HEK293 (cell line): ENCODE data around the gene TENT4B.

ENCODE experiments used
- CTCF ChIA-PET: fragments of 350-600 bp; formaldehyde crosslinking; extraction: SDS; loops from one replicate; lab custom pipeline; 2021; ENCODE audit warnings: antibody characterized with exemption; lab: Yijun Ruan, JAX
- POLR2A ChIA-PET: fragments of 300-600 bp; formaldehyde crosslinking; extraction: SDS; loops from one replicate; lab custom pipeline; 2020; ENCODE audit warnings: antibody characterized with exemption, inconsistent platforms; lab: Yijun Ruan, JAX
- H3K27ac ChIP-seq: fragments of 200-500 bp; sonication (Bioruptor generic); 2 replicates; pipeline ENCODE4 v1.5.1; 2014; ENCODE audit warnings: low read depth, low read length, control low read depth, inconsistent platforms; ENCODE audit errors: extremely low read depth
- H3K36me3 ChIP-seq, 2 experiments: fragments of 200-500 bp in 1 of 2; sonication (Bioruptor generic) in 1 of 2; 1 replicate in 1 of 2; 2 replicates in 1 of 2; pipeline ENCODE4 v1.5.1; 2014 to 2017; ENCODE audit warnings: inconsistent platforms in 2 of 2, low read length in 2 of 2; ENCODE audit not compliant: control insufficient read depth in 2 of 2, insufficient read depth in 1 of 2
- H3K4me1 ChIP-seq: fragments of 200-500 bp; sonication (Bioruptor generic); 2 replicates; pipeline ENCODE4 v1.5.1; 2014; ENCODE audit warnings: mild to moderate bottlenecking, low read length, inconsistent platforms; ENCODE audit not compliant: control insufficient read depth, insufficient read depth
- H3K4me3 ChIP-seq: 2 replicates; pipeline ENCODE4 v1.5.1; 2011; ENCODE audit warnings: low read depth, mild to moderate bottlenecking, control low read depth, low read length, moderate library complexity
- H3K9me3 ChIP-seq: fragments of 200-500 bp; sonication (Bioruptor generic); 2 replicates; pipeline ENCODE4 v1.5.1; 2014; ENCODE audit warnings: low read depth, low read length, inconsistent platforms; ENCODE audit not compliant: control insufficient read depth, insufficient read depth
- BCL11B ChIP-seq: fragments of 450-650 bp; formaldehyde crosslinking; IDR thresholded peaks from 2 replicates; pipeline ENCODE4 v1.5.1; 2016; ENCODE audit warnings: low read depth, missing biosample characterization, missing genetic modification characterization
- IKZF3 ChIP-seq: fragments of 450-650 bp; IDR thresholded peaks from 2 replicates; pipeline ENCODE4 v1.5.0; 2018; ENCODE audit warnings: missing biosample characterization, mild to moderate bottlenecking, missing genetic modification characterization, moderate library complexity
- OSR2 ChIP-seq: fragments of 450-650 bp; formaldehyde crosslinking; IDR thresholded peaks from 2 replicates; pipeline ENCODE4 v1.5.1; 2016; ENCODE audit warnings: missing biosample characterization, missing genetic modification characterization
- ZFP37 ChIP-seq: fragments of 450-650 bp; formaldehyde crosslinking; IDR thresholded peaks from 2 replicates; pipeline ENCODE4 v1.5.1; 2016; ENCODE audit warnings: missing biosample characterization, missing genetic modification characterization
- ZNF132 ChIP-seq: fragments of 450-650 bp; formaldehyde crosslinking; IDR thresholded peaks from 2 replicates; pipeline ENCODE4 v1.5.1; 2017; ENCODE audit warnings: missing biosample characterization, missing genetic modification characterization, borderline replicate concordance
- ZNF174 ChIP-seq: fragments of 450-650 bp; formaldehyde crosslinking; IDR thresholded peaks from 2 replicates; pipeline ENCODE4 v1.5.0; 2017; ENCODE audit warnings: missing biosample characterization, mild to moderate bottlenecking, missing genetic modification characterization
- ZNF184 ChIP-seq: fragments of 450-650 bp; IDR thresholded peaks from 2 replicates; pipeline ENCODE4 v1.5.1; 2018; ENCODE audit warnings: missing biosample characterization, mild to moderate bottlenecking, missing genetic modification characterization
- ZNF19 ChIP-seq: fragments of 450-650 bp; formaldehyde crosslinking; IDR thresholded peaks from 2 replicates; pipeline ENCODE4; 2016; ENCODE audit warnings: missing biosample characterization, missing genetic modification characterization, low read depth
- ZNF394 ChIP-seq: fragments of 450-650 bp; formaldehyde crosslinking; IDR thresholded peaks from 2 replicates; pipeline ENCODE4 v1.5.1; 2016; ENCODE audit warnings: missing biosample characterization, missing genetic modification characterization, mild to moderate bottlenecking, moderate library complexity, borderline replicate concordance
- ZNF514 ChIP-seq: fragments of 450-650 bp; formaldehyde crosslinking; IDR thresholded peaks from 2 replicates; pipeline ENCODE4 v1.5.1; 2016; ENCODE audit warnings: missing biosample characterization, missing genetic modification characterization
- ZNF529 ChIP-seq: fragments of 450-650 bp; formaldehyde crosslinking; IDR thresholded peaks from 2 replicates; pipeline ENCODE4 v1.5.1; 2017; ENCODE audit warnings: missing genetic modification characterization, missing biosample characterization; ENCODE audit not compliant: insufficient replicate concordance
- ZNF549 ChIP-seq: fragments of 450-650 bp; IDR thresholded peaks from 2 replicates; pipeline ENCODE4 v1.5.1; 2018; ENCODE audit warnings: missing biosample characterization, missing genetic modification characterization, mild to moderate bottlenecking, inconsistent platforms, moderate library complexity
- ZNF600 ChIP-seq: fragments of 450-650 bp; formaldehyde crosslinking; IDR thresholded peaks from 2 replicates; pipeline ENCODE4 v1.5.1; 2016; ENCODE audit warnings: missing biosample characterization, missing genetic modification characterization
- ZNF670 ChIP-seq: fragments of 450-650 bp; formaldehyde crosslinking; IDR thresholded peaks from 2 replicates; pipeline ENCODE4 v1.5.1; 2016; ENCODE audit warnings: missing biosample characterization, missing genetic modification characterization, low read depth
- ZNF785 ChIP-seq: fragments of 450-650 bp; formaldehyde crosslinking; IDR thresholded peaks from 2 replicates; pipeline ENCODE4 v1.5.1; 2016; ENCODE audit warnings: missing biosample characterization, missing genetic modification characterization
- TF ChIP-seq, protein P1 (sequence below): fragments of 450-650 bp; formaldehyde crosslinking; IDR thresholded peaks from 2 replicates; pipeline ENCODE4 v1.5.1; 2016; ENCODE audit warnings: missing biosample characterization, missing genetic modification characterization
- TF ChIP-seq, protein P2 (sequence below): fragments of 450-650 bp; formaldehyde crosslinking; IDR thresholded peaks from 2 replicates; pipeline ENCODE4 v1.5.1; 2016; ENCODE audit warnings: missing biosample characterization, missing genetic modification characterization
- TF ChIP-seq, protein P3 (sequence below): fragments of 450-650 bp; formaldehyde crosslinking; IDR thresholded peaks from 2 replicates; pipeline ENCODE4 v1.5.1; 2016; ENCODE audit warnings: missing biosample characterization, missing genetic modification characterization
- TF ChIP-seq, protein P4 (sequence below): fragments of 450-650 bp; formaldehyde crosslinking; IDR thresholded peaks from 2 replicates; pipeline ENCODE4 v1.5.1; 2016; ENCODE audit warnings: missing biosample characterization, missing genetic modification characterization
- TF ChIP-seq, protein P5 (sequence below): fragments of 450-650 bp; formaldehyde crosslinking; IDR thresholded peaks from 2 replicates; pipeline ENCODE4 v1.5.1; 2016; ENCODE audit warnings: missing biosample characterization, missing genetic modification characterization
- TF ChIP-seq, protein P6 (sequence below): fragments of 450-650 bp; formaldehyde crosslinking; IDR thresholded peaks from 2 replicates; pipeline ENCODE4 v1.5.0; 2017; ENCODE audit warnings: missing biosample characterization, missing genetic modification characterization, borderline replicate concordance
- TF ChIP-seq, protein P7 (sequence below): fragments of 450-650 bp; formaldehyde crosslinking; IDR thresholded peaks from 2 replicates; pipeline ENCODE4 v1.5.1; 2016; ENCODE audit warnings: missing biosample characterization, missing genetic modification characterization, borderline replicate concordance

TENT4B gene

DNA sequence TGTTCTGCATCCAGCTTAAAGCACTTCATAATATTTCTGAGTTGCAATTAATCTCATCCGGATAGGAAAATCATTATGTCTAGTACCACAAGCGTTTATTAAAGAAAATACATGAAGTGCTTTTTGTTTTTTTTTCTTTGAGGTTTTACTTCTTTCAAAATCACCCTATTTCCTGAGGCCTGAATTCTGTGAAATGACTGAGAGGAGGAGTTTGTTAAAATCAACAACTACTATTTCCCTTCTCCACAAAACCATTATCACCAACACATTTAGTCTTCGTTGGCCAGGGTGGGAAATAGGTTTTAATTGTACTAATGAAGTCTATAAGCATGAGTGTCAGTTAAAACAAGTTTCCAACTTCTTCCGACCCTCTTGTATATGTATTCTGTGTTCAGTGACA lies 62.6 kb downstream of the TENT4B start (continued):
- TF ChIP-seq ZNF529 (tag by site-specific recombination) = no peak
- TF ChIP-seq ZNF184 (tag by site-specific recombination) = no peak
- no peak for TF ChIP-seq BCL11B
- TF ChIP-seq, protein P1, sequence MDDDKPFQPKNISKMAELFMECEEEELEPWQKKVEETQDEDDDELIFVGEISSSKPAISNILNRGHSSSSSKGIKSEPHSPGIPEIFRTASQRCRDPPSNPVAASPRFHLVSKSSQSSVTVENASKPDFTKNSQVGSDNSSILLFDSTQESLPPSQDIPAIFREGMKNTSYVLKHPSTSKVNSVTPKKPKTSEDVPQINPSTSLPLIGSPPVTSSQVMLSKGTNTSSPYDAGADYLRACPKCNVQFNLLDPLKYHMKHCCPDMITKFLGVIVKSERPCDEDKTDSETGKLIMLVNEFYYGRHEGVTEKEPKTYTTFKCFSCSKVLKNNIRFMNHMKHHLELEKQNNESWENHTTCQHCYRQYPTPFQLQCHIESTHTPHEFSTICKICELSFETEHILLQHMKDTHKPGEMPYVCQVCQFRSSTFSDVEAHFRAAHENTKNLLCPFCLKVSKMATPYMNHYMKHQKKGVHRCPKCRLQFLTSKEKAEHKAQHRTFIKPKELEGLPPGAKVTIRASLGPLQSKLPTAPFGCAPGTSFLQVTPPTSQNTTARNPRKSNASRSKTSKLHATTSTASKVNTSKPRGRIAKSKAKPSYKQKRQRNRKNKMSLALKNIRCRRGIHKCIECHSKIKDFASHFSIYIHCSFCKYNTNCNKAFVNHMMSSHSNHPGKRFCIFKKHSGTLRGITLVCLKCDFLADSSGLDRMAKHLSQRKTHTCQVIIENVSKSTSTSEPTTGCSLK (tag by site-specific recombination) = no peak
- TF ChIP-seq ZNF549 (tag by site-specific recombination) = no peak
- TF ChIP-seq, all 188 proteins: peak for 0

DNA sequence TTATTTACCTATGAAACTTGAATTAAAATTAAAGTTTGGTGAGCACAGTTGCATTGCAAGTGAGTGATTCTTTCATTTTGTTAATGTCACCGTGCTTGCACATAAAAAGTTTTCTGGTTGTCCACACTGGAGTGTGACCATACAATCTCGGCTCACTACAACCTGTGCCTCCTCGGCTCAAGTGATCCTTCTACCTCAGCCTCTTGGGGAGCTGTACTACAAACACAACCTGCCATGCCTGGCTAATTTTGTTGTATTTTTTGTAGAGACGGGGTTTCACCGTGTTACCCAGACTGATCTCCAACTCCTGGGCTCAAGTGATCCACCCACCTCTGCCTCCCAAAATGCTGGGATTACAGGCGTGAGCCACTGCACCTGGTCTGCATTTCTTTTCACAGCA lies 63.1 kb downstream of the TENT4B start:
- Histone ChIP-seq H3K9me3 (no peaks in the 10 kb centered on the region), H3K4me1 (no peaks in the 10 kb centered on the region), H3K36me3 (peaks cover 20 to 64% of the 10 kb centered on the region in 2 experiments), H3K4me3 (no peak overlapping the region), H3K27ac (no peak overlapping the region)
- ChIA-PET CTCF (no interaction called here), POLR2A (no interaction called here)
- no peak for TF ChIP-seq ZNF785 (tag by site-specific recombination)
- no peak for TF ChIP-seq ZNF174 (tag by site-specific recombination)
- TF ChIP-seq OSR2 (tag by site-specific recombination) = no peak
- TF ChIP-seq, protein P2, sequence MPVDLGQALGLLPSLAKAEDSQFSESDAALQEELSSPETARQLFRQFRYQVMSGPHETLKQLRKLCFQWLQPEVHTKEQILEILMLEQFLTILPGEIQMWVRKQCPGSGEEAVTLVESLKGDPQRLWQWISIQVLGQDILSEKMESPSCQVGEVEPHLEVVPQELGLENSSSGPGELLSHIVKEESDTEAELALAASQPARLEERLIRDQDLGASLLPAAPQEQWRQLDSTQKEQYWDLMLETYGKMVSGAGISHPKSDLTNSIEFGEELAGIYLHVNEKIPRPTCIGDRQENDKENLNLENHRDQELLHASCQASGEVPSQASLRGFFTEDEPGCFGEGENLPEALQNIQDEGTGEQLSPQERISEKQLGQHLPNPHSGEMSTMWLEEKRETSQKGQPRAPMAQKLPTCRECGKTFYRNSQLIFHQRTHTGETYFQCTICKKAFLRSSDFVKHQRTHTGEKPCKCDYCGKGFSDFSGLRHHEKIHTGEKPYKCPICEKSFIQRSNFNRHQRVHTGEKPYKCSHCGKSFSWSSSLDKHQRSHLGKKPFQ (tag by site-specific recombination) = no peak
- TF ChIP-seq, protein P3, sequence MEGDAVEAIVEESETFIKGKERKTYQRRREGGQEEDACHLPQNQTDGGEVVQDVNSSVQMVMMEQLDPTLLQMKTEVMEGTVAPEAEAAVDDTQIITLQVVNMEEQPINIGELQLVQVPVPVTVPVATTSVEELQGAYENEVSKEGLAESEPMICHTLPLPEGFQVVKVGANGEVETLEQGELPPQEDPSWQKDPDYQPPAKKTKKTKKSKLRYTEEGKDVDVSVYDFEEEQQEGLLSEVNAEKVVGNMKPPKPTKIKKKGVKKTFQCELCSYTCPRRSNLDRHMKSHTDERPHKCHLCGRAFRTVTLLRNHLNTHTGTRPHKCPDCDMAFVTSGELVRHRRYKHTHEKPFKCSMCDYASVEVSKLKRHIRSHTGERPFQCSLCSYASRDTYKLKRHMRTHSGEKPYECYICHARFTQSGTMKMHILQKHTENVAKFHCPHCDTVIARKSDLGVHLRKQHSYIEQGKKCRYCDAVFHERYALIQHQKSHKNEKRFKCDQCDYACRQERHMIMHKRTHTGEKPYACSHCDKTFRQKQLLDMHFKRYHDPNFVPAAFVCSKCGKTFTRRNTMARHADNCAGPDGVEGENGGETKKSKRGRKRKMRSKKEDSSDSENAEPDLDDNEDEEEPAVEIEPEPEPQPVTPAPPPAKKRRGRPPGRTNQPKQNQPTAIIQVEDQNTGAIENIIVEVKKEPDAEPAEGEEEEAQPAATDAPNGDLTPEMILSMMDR = no peak
- no peak for TF ChIP-seq IKZF3
- no peak for TF ChIP-seq ZNF600
- no peak for TF ChIP-seq ZNF394
- TF ChIP-seq, protein P4, sequence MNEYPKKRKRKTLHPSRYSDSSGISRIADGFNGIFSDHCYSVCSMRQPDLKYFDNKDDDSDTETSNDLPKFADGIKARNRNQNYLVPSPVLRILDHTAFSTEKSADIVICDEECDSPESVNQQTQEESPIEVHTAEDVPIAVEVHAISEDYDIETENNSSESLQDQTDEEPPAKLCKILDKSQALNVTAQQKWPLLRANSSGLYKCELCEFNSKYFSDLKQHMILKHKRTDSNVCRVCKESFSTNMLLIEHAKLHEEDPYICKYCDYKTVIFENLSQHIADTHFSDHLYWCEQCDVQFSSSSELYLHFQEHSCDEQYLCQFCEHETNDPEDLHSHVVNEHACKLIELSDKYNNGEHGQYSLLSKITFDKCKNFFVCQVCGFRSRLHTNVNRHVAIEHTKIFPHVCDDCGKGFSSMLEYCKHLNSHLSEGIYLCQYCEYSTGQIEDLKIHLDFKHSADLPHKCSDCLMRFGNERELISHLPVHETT (tag by site-specific recombination) = no peak
- no peak for TF ChIP-seq ZNF19 (tag by site-specific recombination)
- TF ChIP-seq ZNF132 (tag by site-specific recombination) = no peak
- no peak for TF ChIP-seq ZNF670
- TF ChIP-seq ZNF514 (tag by site-specific recombination) = no peak
- TF ChIP-seq, protein P5, sequence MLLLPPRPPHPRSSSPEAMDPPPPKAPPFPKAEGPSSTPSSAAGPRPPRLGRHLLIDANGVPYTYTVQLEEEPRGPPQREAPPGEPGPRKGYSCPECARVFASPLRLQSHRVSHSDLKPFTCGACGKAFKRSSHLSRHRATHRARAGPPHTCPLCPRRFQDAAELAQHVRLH = no peak
- TF ChIP-seq, protein P6, sequence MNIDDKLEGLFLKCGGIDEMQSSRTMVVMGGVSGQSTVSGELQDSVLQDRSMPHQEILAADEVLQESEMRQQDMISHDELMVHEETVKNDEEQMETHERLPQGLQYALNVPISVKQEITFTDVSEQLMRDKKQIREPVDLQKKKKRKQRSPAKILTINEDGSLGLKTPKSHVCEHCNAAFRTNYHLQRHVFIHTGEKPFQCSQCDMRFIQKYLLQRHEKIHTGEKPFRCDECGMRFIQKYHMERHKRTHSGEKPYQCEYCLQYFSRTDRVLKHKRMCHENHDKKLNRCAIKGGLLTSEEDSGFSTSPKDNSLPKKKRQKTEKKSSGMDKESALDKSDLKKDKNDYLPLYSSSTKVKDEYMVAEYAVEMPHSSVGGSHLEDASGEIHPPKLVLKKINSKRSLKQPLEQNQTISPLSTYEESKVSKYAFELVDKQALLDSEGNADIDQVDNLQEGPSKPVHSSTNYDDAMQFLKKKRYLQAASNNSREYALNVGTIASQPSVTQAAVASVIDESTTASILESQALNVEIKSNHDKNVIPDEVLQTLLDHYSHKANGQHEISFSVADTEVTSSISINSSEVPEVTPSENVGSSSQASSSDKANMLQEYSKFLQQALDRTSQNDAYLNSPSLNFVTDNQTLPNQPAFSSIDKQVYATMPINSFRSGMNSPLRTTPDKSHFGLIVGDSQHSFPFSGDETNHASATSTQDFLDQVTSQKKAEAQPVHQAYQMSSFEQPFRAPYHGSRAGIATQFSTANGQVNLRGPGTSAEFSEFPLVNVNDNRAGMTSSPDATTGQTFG = no peak
- TF ChIP-seq, protein P7, sequence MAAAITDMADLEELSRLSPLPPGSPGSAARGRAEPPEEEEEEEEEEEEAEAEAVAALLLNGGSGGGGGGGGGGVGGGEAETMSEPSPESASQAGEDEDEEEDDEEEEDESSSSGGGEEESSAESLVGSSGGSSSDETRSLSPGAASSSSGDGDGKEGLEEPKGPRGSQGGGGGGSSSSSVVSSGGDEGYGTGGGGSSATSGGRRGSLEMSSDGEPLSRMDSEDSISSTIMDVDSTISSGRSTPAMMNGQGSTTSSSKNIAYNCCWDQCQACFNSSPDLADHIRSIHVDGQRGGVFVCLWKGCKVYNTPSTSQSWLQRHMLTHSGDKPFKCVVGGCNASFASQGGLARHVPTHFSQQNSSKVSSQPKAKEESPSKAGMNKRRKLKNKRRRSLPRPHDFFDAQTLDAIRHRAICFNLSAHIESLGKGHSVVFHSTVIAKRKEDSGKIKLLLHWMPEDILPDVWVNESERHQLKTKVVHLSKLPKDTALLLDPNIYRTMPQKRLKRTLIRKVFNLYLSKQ (tag by site-specific recombination) = no peak
- TF ChIP-seq ZFP37 = no peak
